Measurements from ENCODE around the gene THSD7A.

- TF ChIP-seq CTCF (IDR thresholded peaks at IDR 0.05), result no peak
- TF ChIP-seq ZFX (IDR thresholded peaks at IDR 0.05; ENCODE audit: borderline replicate concordance), result no peak
Observed at GRCh38 chr7:11379641-11380040, 452.4 kb downstream of the THSD7A start.

Measured in 22Rv1 (cell line).